HL-60 (cell line): ENCODE data around the gene PPIP5K2.

Experiments
- CTCF ChIP-seq: IDR thresholded peaks from one replicate; pipeline ENCODE4 v1.5.1; 2011; ENCODE audit warnings: low read length, control low read depth, inconsistent platforms; ENCODE audit not compliant: insufficient read depth
- GABPA ChIP-seq: IDR thresholded peaks from 2 replicates; pipeline ENCODE4 v1.6.1; 2012; ENCODE audit warnings: low read depth
- SPI1 ChIP-seq: IDR thresholded peaks from 2 replicates; pipeline ENCODE4 v1.6.1; 2012; ENCODE audit warnings: low read depth, mild to moderate bottlenecking, borderline replicate concordance

- TF ChIP-seq CTCF (no peak), SPI1 (no peak), GABPA (no peak)
Observed at GRCh38 chr5:103174147-103174546, 54.0 kb downstream of the PPIP5K2 start.
